HCT116 (cell line): ENCODE measurements around the gene PANK1. TPM values are rescaled to one million over a fixed set of nuclear protein-coding genes. Genes with fewer than 3 reads are reported as not detected.

Source experiments
- ATAC-seq: fragments of 200-7000 bp; cut with Tn5 transposase; 2 replicates; pipeline ENCODE4 v1.9.1; 2020; ENCODE audit warnings: mild to moderate bottlenecking, moderate library complexity
- BruUV-seq: library from RNA; stranded (reverse); fragments of 400-500 nt; replicated peaks from 2 replicates; lab custom pipeline; 2021; lab: Mats Ljungman, UMichigan
- CTCF ChIA-PET: fragments of 300-600 bp; sonication (Branson Sonifier 250); formaldehyde crosslinking; loops from one replicate; lab custom pipeline; 2021; ENCODE audit warnings: antibody characterized with exemption; lab: Charles Lee
- POLR2A ChIA-PET: fragments of 300-600, 350-600 bp; sonication (Branson Sonifier 250); formaldehyde crosslinking; loops from one replicate; lab custom pipeline; 2021; ENCODE audit warnings: antibody characterized with exemption; lab: Charles Lee
- RAD21 ChIA-PET, 2 experiments: fragments of 300-600 bp; sonication (Branson Sonifier 250); formaldehyde crosslinking; loops; one replicate each; lab custom pipeline; 2023; ENCODE audit warnings: low total read pairs in 2 of 2; ENCODE audit not compliant: uncharacterized antibody in 2 of 2, unreplicated experiment in 2 of 2, low non-redundant PET in 1 of 2; lab: Charles Lee
- DNase-seq: peaks from one replicate; pipeline ENCODE4 v3.0.0-alpha.2; 2010; ENCODE audit warnings: low read depth, low spot score
- H2AFZ ChIP-seq: fragments of 200-600 bp; shearing (Covaris generic), sonication (generic); 2 replicates; pipeline ENCODE4 v1.6.1; 2017; ENCODE audit warnings: low read depth, mixed run types, mixed read lengths, antibody characterized with exemption, low read length; ENCODE audit not compliant: poor library complexity, severe bottlenecking
- H3K27ac ChIP-seq: 2 replicates; pipeline ENCODE4 v1.5.1; 2012; ENCODE audit warnings: low read depth, low read length
- H3K27me3 ChIP-seq: fragments of 200-600 bp; sonication (generic); 2 replicates; pipeline ENCODE4 v1.6.1; 2016; ENCODE audit warnings: mixed run types, low read length, mixed read lengths; ENCODE audit not compliant: insufficient read depth
- H3K36me3 ChIP-seq, 2 experiments: fragments of 200-500 bp in 1 of 2; fragments of 200-600 bp in 1 of 2; sonication (Bioruptor generic) in 1 of 2; sonication (generic) in 1 of 2; 2 replicates each; pipeline versions ENCODE4 v1.5.1 to v1.6.1; 2014 to 2016; ENCODE audit warnings: low read length in 2 of 2, inconsistent platforms in 1 of 2, mixed read lengths in 1 of 2, mixed run types in 1 of 2; ENCODE audit not compliant: insufficient read depth in 2 of 2, control insufficient read depth in 1 of 2
- H3K4me1 ChIP-seq, 2 experiments: fragments of 200-600 bp in 1 of 2; sonication (generic) in 1 of 2; 2 replicates each; pipeline versions ENCODE4 v1.5.1 to v1.6.1; 2012 to 2017; ENCODE audit warnings: low read length in 2 of 2, inconsistent platforms in 1 of 2, mild to moderate bottlenecking in 1 of 2, mixed read lengths in 1 of 2, mixed run types in 1 of 2, moderate library complexity in 1 of 2; ENCODE audit not compliant: insufficient read depth in 2 of 2, control insufficient read depth in 1 of 2
- H3K4me2 ChIP-seq: fragments of 200-600 bp; sonication (generic); 2 replicates; pipeline ENCODE4 v1.6.1; 2017; ENCODE audit warnings: mixed run types, low read length, mixed read lengths
- H3K4me3 ChIP-seq, 2 experiments: fragments of 200-600 bp in 1 of 2; sonication (generic) in 1 of 2; replicated peaks in 1 of 2; 2 replicates each; pipeline ENCODE4 v1.5.1; 2011 to 2016; ENCODE audit warnings: low read length in 2 of 2, control low read depth in 1 of 2, low read depth in 1 of 2, mild to moderate bottlenecking in 1 of 2, mixed read lengths in 1 of 2, mixed run types in 1 of 2
- H3K79me2 ChIP-seq: fragments of 200-600 bp; sonication (generic); 2 replicates; pipeline ENCODE4 v1.6.1; 2017; ENCODE audit warnings: mild to moderate bottlenecking, mixed run types, low read length, moderate library complexity, mixed read lengths; ENCODE audit not compliant: insufficient read depth
- H3K9ac ChIP-seq: fragments of 200-600 bp; sonication (generic); 2 replicates; pipeline ENCODE4 v1.6.1; 2016; ENCODE audit warnings: low read length, mixed read lengths
- H3K9me2 ChIP-seq: fragments of 200-600 bp; sonication (generic), shearing (Covaris generic); 2 replicates; pipeline ENCODE4 v1.6.1; 2017; ENCODE audit warnings: mixed run types, mild to moderate bottlenecking, moderate library complexity; ENCODE audit not compliant: insufficient read depth
- H3K9me3 ChIP-seq, 2 experiments: fragments of 200-500 bp in 1 of 2; fragments of 200-600 bp in 1 of 2; sonication (Bioruptor generic) in 1 of 2; sonication (generic) in 1 of 2; 2 replicates each; pipeline ENCODE4 v1.6.1; 2014 to 2017; ENCODE audit warnings: low read length in 2 of 2, mixed read lengths in 2 of 2, inconsistent platforms in 1 of 2, low read depth in 1 of 2, mild to moderate bottlenecking in 1 of 2, mixed run types in 1 of 2, moderate library complexity in 1 of 2; ENCODE audit not compliant: control insufficient read depth in 1 of 2, insufficient read depth in 1 of 2
- H4K20me1 ChIP-seq: fragments of 200-600 bp; sonication (generic), shearing (Covaris generic); 2 replicates; pipeline ENCODE4 v1.6.1; 2017; ENCODE audit warnings: mixed run types, mild to moderate bottlenecking, moderate library complexity; ENCODE audit not compliant: insufficient read depth
- CEBPB ChIP-seq: IDR thresholded peaks from 2 replicates; pipeline ENCODE4 v1.6.1; 2012; ENCODE audit warnings: low read depth
- CTCF ChIP-seq, 3 experiments: fragments of 200-600 bp in 1 of 3; sonication (generic) in 1 of 3; IDR thresholded peaks in 2 of 3; conservative IDR thresholded peaks in 1 of 3; 2 replicates each; pipeline ENCODE4 v1.5.1; 2012 to 2017; ENCODE audit warnings: low read depth in 2 of 3, low read length in 2 of 3, antibody characterized with exemption in 1 of 3, borderline replicate concordance in 1 of 3, control low read depth in 1 of 3, mild to moderate bottlenecking in 1 of 3, mixed read lengths in 1 of 3, mixed run types in 1 of 3, moderate library complexity in 1 of 3; ENCODE audit not compliant: insufficient read depth in 1 of 3
- EZH2phosphoT487 ChIP-seq: fragments of 200-600 bp; IDR thresholded peaks from 2 replicates; pipeline ENCODE4 v1.6.1; 2018; ENCODE audit warnings: antibody characterized with exemption, borderline replicate concordance
- FOSL1 ChIP-seq: IDR thresholded peaks from 2 replicates; pipeline ENCODE4 v1.6.1; 2012; ENCODE audit warnings: low read depth
- REST ChIP-seq: IDR thresholded peaks from 2 replicates; pipeline ENCODE4 v1.6.1; 2012; ENCODE audit warnings: low read depth
- SP1 ChIP-seq: IDR thresholded peaks from 2 replicates; pipeline ENCODE4 v1.6.1; 2012; ENCODE audit warnings: low read depth
- SRF ChIP-seq: IDR thresholded peaks from 2 replicates; pipeline ENCODE4 v1.6.1; 2012; ENCODE audit warnings: low read depth
- ZNF274 ChIP-seq: fragments of 200-500 bp; sonication (Bioruptor generic); IDR thresholded peaks from 2 replicates; pipeline ENCODE4 v1.6.1; 2014; ENCODE audit warnings: mild to moderate bottlenecking, low read depth, low read length, inconsistent platforms
- intact Hi-C: fragments of 100-400 bp; cut with micrococcal nuclease; formaldehyde crosslinking; loops from 2 replicates; pipeline ENCODE4 v1.10.0; 2022
- total RNA-seq: library from RNA; stranded (reverse); gene quantifications from one replicate; pipeline ENCODE4 v1.2.1, GENCODE V29; 2021; ENCODE audit not compliant: unreplicated experiment

PANK1 gene
- total RNA-seq, 1 experiment from 2014 or later = 6.4 TPM

- no peak for TF ChIP-seq ZNF274
These were observed 78.7 kb downstream of the PANK1 start (continued) for GRCh38 chr10:89566095-89566950.

GRCh38 chr10:89565180-89565579 lies 79.9 kb downstream of the PANK1 start:
- POLR2A ChIA-PET = no interaction called here
- CTCF ChIA-PET = interaction anchor here (0.5 kb wide), 1 partner anchor 352 kb away, joined by 3 read pairs; no protein-coding TSS in a partner anchor
- Histone ChIP-seq H3K9me3 (no peaks in the 10 kb centered on the region), H3K4me1 (no peaks in the 10 kb centered on the region), H3K27ac (no peak overlapping the region), H3K4me2 (no peak overlapping the region), H3K4me3 (no peak overlapping the region), H3K36me3 (no peaks in the 10 kb centered on the region), H3K79me2 (no peaks in the 10 kb centered on the region), H3K27me3 (no peaks in the 10 kb centered on the region), H2AFZ (no peak overlapping the region), H3K9me2 (no peaks in the 10 kb centered on the region), H4K20me1 (no peaks in the 10 kb centered on the region), H3K9ac (no peak overlapping the region)
- DNase-seq = no peak
- BruUV-seq = no TSS peak
- no peak for TF ChIP-seq REST
- no peak for TF ChIP-seq FOSL1
- TF ChIP-seq EZH2phosphoT487 = no peak
- no peak for TF ChIP-seq SRF
- TF ChIP-seq CEBPB = no peak
- no peak for TF ChIP-seq SP1
- no peak for TF ChIP-seq CTCF (IDR thresholded peaks at IDR 0.05 in 2 of 3, conservative IDR thresholded peaks at IDR 0.05 in 1 of 3; ENCODE audit: borderline replicate concordance in 1 of 3, insufficient read depth in 1 of 3, low read depth in 2 of 3, low read length in 2 of 3)
- RAD21 ChIA-PET = no interaction called here
- ATAC-seq = no peak
- intact Hi-C loops = loop anchor here (10.0 kb wide), 1 partner anchor 1300 kb away; no protein-coding TSS in a partner anchor
